Activated gamma-delta T cell treated with anti-CD3 and anti-CD28 coated beads, Interleukin-2, amount 50 U/mL, for 16 hours (primary cell): ENCODE data around the gene KLF3.
A peak's percentile ranks its signal among the peaks of the same experiment; 100 is the strongest.

Source experiments
- DNase-seq: peaks from one replicate; pipeline ENCODE4 v3.0.0-alpha.2; 2020; ENCODE audit warnings: low read depth

The KLF3 gene

GRCh38 chr4:38674258-38675144, 10.5 kb downstream of the KLF3 start:
- DNase-seq = no peak

DNA sequence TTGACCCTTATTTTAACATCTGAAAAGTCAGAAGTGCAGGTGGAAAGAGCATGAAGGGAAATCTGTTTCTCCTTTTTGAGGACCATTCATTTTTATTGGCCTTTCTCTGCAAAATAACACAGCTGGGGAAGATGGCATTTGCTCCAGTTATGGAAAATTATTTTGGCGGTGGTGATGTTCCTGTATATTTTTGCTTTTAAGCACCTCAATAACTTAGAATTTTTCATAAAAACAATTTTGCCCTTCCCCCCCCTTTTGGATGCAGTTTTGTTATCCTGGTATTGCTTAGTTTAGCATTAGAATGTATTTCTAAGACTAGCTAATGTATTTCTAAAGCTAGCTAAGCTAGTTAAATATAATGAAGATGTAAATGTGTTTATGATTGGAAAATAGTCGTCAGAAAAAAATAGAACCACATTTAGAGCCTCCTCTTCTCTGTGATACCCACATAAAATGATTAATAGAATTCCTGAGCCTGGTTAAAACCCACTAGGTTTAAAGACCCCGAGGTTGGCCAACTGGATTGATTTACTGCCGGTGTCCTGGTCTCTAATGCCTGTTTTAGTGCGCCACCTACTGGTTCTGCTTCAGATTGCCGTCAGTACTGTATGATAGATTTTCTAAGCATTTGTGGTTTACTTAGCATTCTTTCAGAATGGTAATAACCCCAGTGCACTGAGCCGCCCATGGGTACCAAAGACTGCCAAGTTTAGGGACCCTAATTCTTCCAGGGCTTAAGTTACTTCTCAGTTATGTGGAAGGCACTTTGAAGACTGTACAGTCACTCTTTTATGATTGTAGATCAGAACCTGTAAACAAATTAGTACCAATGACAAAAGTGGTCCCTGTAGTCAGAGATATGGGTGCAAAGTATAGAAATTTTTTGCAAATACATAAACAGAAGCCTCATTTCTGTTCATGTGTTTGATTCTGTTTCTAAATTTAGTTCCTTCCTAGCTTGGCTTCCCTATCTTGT, 11.4 kb downstream of the KLF3 start:
- peak; percentile 76 for DNase-seq

GRCh38 chr4:38676986-38677385, 13.0 kb downstream of the KLF3 start:
- no peak for DNase-seq

DNA sequence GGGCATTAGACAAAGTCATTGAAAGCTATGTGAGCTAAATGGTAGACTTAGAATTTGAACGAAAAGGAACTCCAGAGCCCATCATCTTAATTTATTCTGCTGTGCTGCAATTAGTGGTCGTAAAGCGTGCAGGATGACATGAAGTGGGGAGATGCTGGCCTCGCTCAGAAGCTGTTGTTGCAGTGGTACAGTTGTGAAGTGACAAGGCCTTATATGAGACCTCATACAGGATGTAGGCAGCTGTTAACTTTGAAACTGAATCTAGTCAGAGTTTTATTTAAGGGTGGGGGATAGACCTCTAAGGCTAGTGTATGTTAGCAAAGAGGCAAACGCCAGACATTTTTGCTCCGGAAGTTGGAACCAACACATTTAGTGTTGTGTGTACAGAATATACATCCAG, 13.4 kb downstream of the KLF3 start:
- no peak for DNase-seq

- DNase-seq = no peak
Observed at GRCh38 chr4:38678078-38678477, 14.1 kb downstream of the KLF3 start.

DNA sequence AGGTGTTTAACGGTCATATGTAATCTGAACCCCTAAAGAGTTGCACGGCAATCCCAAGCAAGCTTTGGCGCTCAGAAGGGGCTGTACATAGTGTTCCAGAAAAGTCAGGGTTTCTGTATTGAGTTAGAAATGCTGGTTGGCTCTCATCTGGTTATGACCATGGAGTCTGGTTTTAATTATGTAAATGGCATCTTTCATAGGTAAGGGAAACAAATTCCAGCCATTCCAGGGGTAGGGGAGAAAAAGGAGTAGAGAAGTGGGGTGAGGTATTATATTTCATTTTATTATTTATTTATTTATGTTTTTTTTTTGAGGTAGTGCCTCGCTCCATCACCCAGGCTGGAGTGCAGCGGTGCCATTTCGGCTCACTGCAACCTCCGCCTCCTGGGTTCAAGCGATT, 15.9 kb downstream of the KLF3 start:
- DNase-seq = no peak

DNA sequence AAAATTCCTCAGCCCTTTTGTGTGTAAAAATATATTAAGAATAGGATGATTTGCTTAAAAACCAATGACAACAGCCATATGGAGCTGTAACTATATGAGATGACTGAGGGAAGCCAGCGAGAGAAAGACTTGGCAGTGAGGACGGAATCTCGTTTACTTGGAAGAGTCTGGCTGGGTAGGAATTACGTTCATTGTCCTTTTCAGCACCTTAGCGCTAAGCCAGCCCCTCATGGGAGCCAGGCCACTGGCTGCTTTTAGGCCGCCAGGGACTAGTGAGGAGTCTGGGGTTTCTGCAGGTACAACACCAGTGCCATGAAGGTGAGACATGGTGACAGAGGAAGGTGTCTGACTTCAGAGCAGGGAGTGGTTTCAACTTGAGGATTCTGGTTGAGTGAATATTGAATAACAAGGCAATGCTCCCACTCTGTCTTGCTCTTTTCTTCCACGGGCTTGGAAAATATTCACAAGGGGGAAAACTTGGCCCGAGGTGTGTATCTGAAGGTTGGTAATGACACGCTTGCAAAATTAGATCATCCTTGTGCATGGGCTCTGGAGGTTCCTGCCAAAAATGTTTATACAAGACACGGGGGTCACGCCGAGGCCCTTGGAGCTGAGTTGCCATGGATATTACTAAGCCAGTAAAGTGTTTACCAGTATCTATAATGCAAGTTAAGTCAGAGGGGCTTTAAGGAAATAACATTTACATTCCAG, 17.4 kb downstream of the KLF3 start:
- no peak for DNase-seq

- no peak for DNase-seq
Observed at GRCh38 chr4:38682336-38682735, 18.3 kb downstream of the KLF3 start.

GRCh38 chr4:38683276-38683675, 19.3 kb downstream of the KLF3 start:
- DNase-seq = no peak

- DNase-seq = no peak
Observed at GRCh38 chr4:38684271-38684670, 20.3 kb downstream of the KLF3 start.

DNA sequence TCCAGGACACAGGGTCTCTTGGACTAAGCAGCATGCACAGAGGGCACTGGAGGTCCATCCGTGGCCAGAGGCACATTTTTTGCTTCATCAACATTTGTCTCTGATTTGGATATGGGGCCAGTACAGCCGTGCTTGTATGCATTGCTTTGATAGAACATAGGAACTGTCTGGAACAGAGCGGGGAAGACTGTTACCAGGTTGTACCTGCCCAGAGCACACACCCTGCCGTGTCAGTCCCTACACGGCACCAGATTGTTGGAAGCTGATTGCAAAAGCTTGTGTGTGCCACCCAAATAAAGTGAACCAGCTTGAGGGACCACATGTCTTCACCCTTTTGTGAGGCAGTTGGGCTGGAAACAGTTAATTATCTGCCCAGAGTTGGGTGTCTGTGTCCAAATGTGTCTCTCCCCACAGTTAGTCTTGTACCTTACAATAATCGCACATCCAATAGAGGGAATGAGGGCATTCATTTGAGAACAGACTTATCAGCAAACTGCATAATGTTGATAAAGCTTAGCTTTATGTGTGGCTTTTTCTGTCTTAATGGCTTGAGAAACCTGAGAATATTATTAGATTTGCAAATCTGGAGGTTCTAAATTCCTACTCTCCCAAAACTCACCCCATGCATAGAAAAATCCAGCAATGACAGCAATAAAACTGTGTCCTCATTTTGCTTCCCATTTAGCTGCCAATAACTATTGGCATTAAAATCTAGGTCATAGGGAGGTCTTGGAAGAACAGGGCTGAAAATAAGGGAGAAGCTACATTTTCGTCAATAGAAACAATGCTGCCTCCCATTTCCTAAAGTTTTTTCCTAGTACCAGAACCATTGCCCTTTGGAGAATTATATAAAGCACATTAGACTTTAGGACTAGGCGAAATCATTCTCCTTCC, 21.2 kb downstream of the KLF3 start:
- no peak for DNase-seq

- DNase-seq = no peak
Observed at GRCh38 chr4:38686682-38687081, 22.7 kb downstream of the KLF3 start.

DNA sequence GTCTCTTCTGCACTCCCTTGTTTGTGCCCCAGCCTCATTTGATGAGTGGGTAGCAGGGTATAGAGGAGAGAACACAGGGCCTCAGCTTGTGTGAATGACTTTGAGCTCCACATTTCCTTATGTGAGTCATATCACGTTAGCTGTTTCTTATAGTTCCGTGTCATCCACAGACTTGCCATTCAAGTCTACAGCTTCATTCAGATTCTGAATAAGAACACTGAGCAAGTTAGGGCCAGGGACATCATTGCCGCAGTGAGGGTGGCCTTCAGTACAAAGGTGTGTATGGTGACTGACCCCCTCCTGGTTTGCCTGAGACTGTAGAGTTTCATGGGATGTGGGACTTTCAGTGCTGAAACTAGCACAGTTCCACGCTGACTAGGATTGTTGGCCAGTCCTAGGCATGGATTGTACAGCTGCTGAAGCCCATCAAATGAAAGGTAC, 23.6 kb downstream of the KLF3 start:
- DNase-seq = no peak

DNA sequence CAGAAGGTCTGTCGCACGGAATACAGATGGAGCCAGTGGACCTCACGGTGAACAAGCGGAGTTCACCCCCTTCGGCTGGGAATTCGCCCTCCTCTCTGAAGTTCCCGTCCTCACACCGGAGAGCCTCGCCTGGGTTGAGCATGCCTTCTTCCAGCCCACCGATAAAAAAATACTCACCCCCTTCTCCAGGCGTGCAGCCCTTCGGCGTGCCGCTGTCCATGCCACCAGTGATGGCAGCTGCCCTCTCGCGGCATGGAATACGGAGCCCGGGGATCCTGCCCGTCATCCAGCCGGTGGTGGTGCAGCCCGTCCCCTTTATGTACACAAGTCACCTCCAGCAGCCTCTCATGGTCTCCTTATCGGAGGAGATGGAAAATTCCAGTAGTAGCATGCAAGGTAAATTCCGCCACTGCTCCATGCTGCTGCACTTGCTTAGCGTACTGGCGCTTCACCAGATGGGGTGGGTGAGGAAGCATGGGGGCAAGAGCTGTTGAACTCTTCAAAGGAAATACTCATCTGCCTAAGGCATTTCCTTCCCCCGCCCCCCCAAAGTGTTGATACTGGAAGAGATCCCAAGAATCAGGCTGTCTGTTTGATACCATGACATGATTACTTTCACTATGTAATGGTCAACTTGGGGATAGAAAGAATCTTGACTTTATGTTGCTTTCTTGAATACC, 24.8 kb downstream of the KLF3 start:
- DNase-seq = no peak

DNA sequence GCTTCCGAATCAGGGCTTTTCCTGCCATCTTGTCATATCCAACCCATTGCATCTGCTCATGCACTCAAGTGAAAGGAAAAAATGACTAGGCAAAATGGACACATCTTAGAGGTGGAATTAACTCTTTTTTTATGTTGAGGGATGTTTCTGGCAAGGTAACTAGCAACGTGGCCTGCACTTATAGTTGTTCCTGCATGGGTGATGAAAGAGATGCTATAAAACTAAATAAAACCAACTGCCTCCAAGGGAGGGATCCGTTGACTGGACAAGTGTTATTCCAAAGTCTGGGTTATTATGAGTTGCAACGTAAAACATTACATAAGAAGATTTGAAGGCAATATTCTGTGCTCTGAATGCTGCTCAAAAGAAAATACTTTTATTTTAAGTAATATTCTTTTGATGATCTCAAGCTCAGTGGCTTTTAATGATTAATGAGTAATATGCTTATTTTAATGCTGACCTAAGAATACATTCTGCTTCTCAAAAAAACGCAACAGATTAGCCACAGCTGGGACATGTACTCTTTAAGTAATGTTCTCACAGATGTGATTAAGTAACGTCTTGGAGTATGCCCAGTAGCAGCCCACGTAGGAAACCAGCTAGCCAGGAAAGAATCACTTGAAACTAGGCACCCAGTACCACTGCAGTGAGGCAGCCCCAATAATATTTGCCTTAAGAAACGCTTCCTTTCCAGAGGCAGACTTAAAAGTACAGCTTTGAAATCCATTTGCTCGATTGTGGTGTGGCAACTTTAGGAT, 27.4 kb downstream of the KLF3 start:
- no peak for DNase-seq

DNA sequence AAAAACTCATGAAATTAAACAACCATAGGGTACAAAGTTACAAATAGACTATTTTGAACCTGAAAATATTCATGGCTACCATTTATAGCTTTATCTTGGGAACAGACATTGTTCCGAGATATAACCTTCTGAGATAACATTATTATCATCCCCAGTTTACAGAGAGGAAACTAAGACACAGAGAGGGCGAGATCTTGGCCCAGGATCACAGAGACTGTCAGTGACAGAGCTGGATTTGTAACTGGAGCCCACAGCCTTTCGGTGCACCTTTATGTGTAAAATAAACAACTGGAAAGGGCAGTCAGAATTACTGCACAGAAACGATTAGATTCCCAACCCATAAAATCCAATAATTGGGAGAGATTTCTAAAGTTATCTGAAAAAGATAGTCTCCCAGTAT, 28.4 kb downstream of the KLF3 start:
- DNase-seq = no peak

DNA sequence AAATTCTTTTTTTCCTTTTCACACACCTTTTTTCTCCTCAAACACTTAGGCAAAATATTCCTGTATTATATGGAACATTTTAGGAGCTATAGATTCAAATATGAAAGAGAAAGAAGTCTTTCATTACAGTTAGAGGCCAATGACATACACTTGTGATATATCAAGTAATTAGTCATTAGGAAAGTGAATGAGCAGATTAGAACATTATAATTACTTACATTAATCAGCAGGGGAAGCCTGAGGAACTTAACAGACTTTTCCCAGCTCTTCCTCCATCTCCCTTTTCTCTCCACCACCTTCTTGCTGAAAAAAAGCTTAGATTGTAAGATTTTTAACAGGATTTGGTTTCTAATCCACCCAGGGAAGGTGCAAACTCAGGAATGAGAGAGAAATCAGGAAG, 29.6 kb downstream of the KLF3 start:
- no peak for DNase-seq

DNA sequence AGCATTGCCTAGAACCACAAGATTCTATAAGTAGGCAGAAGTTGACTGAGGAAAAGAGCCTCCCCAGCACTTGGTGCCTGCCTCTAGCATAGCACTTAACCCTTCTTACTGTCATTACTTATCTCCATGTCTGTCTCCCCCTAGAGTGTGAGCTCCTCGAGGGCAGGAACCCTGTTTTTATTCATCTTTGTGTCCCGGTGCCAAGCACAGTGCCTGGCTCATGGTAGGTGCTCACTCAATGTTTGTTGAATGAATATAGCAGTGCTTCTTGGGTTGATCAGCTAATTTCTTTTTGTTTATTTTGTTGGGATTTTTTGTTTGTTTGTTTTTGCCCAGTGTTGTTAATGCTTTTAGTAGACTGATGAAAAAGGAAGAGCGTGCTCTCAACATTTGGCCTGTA, 30.3 kb downstream of the KLF3 start:
- DNase-seq = no peak

DNA sequence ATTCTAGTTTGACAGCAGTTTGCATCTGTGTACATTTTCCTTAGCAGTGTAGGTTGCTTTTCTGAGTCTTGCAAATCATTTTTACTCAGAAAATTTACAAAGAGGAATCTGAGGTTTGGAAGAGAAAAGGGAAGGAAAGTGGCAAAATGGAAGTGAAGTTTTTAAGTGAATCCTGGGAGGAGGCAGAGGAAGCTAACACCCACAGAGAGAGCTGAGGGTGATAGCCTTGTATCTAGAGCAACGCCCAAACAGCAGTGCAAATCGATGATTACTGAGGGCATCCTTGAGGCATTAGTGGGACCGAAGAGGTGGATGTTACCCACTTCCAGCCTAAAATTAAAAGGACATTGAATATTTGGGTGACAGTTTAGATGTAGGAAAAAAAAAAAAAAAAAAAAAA, 31.8 kb downstream of the KLF3 start:
- DNase-seq = no peak

- no peak for DNase-seq
Observed at GRCh38 chr4:38696697-38697096, 32.7 kb downstream of the KLF3 start.
